ENCODE data around the gene TRMT11. TPM values are rescaled to one million over a fixed set of nuclear protein-coding genes. Genes with fewer than 3 reads are reported as not detected.

TRMT11 gene
- 10 to 100 TPM; 26.9 to 30.1 (median 29.2) TPM for total RNA-seq

- peaks cover 17% of the 10 kb centered on the region for H3K4me1 Mint-ChIP-seq (ENCODE audit: low read depth)
- DNase-seq (peak; percentile 74), ATAC-seq (peak; percentile 98 to 99)
- H3K36me3 Mint-ChIP-seq (ENCODE audit: insufficient read depth), result no peaks in the 10 kb centered on the region
- no peaks in the 10 kb centered on the region for H3K9me3 Mint-ChIP-seq
- no peaks in the 10 kb centered on the region for H3K27me3 Mint-ChIP-seq (ENCODE audit: low read depth)
- H3K4me3 Mint-ChIP-seq, result peak within 1 kb of the TSS; percentile 33
Measured at GRCh38 chr6:125986301-125987025, at the start of gene TRMT11. TSS of gene TRMT11 (plus strand) at chr6:125986540. CDS start at chr6:125986551, 11 bp downstream.

- Mint-ChIP-seq H3K9me3 (no peaks in the 10 kb centered on the region), H3K4me1 (ENCODE audit: low read depth) (peaks cover 3% of the 10 kb centered on the region), H3K36me3 (ENCODE audit: insufficient read depth) (no peaks in the 10 kb centered on the region), H3K27me3 (ENCODE audit: low read depth) (peaks cover 7% of the 10 kb centered on the region), H3K4me3 (no peak overlapping the region)
- ATAC-seq (no peak), DNase-seq (no peak)
Measured at GRCh38 chr6:125939026-125939425, 47.3 kb upstream of the TRMT11 start.

DNA sequence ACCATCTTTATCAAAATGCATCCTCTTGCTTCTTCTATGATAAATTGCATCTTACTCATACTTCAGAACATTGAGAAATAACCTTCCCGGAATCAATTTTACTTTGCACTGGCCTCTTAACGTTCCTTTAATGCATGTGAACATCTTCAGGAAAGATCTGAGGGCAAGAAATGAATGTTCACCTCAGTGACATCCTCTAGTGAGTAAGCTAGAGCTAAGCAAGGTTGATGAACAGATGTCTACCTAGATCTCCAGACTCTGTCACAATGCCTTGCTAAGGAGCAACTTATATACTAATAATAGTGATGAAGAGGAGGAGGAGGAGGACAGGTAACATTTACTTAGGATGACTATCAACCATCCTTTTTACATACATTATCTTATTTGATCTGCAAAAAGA lies 46.5 kb upstream of the TRMT11 start:
- peaks cover 3% of the 10 kb centered on the region for H3K4me1 Mint-ChIP-seq (ENCODE audit: low read depth)
- peak in 1 of 2 donors; percentile 37 for ATAC-seq
- no peaks in the 10 kb centered on the region for H3K9me3 Mint-ChIP-seq
- no peaks in the 10 kb centered on the region for H3K36me3 Mint-ChIP-seq (ENCODE audit: insufficient read depth)
- H3K27me3 Mint-ChIP-seq (ENCODE audit: low read depth), result peaks cover 7% of the 10 kb centered on the region
- no peak overlapping the region for H3K4me3 Mint-ChIP-seq
- DNase-seq, result no peak

DNA sequence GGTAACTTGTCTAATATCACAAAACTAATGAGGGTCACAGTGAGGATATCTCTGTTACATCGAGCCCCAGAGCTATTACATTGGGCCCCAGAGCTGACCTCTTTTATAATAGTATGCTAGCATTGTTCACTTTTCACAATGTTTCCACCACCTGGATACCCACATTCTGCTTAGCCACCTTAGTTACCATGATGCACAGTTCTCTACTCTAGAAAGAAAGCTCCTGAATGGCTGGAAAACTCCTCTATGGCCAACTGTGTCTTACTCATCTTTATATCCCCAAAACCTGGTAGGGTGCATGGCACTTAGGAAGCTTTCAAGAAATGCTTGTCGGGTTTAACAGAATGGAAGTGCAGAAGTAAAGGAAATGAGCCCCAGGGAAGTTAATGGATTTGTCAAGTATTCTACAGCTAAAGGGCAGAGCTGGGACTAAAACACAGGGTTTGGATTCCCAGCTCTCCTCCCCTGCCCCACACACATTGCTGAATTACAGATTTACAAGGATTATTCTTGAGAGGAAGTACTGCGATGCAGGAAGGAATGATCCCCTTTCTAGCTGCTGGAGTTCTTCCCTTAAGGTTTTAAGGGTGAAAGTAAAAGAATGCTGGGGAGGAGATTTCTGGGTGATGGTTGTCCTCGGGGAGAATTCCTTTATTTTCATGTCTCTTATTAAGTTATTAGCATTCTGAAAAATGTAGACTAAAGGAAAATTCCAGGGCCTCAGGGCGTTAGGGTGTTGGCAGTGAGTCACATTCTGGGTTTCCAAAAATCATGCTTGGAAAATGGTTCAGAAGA lies 45.9 kb upstream of the TRMT11 start:
- Mint-ChIP-seq H3K27me3 (ENCODE audit: low read depth) (peaks cover 7% of the 10 kb centered on the region), H3K4me3 (no peak overlapping the region), H3K9me3 (no peaks in the 10 kb centered on the region)

GRCh38 chr6:125942672-125943527 lies 43.4 kb upstream of the TRMT11 start:
- Mint-ChIP-seq H3K27me3 (ENCODE audit: low read depth) (peaks cover 7% of the 10 kb centered on the region), H3K4me1 (ENCODE audit: low read depth) (peaks cover 3% of the 10 kb centered on the region), H3K4me3 (no peak overlapping the region), H3K36me3 (ENCODE audit: insufficient read depth) (no peaks in the 10 kb centered on the region), H3K9me3 (no peaks in the 10 kb centered on the region)
- ATAC-seq, result no peak
- no peak for DNase-seq

More for the DNA sequence above, 45.9 kb upstream of the TRMT11 start:
- DNase-seq (no peak), ATAC-seq (no peak)
- Mint-ChIP-seq H3K36me3 (ENCODE audit: insufficient read depth) (no peaks in the 10 kb centered on the region), H3K4me1 (ENCODE audit: low read depth) (peaks cover 3% of the 10 kb centered on the region)

GRCh38 chr6:125943528-125944433 lies 42.6 kb upstream of the TRMT11 start:
- no peak for DNase-seq
- Mint-ChIP-seq H3K36me3 (ENCODE audit: insufficient read depth) (no peaks in the 10 kb centered on the region), H3K27me3 (ENCODE audit: low read depth) (peaks cover 7% of the 10 kb centered on the region), H3K4me3 (no peak overlapping the region), H3K9me3 (no peaks in the 10 kb centered on the region), H3K4me1 (ENCODE audit: low read depth) (peaks cover 3% of the 10 kb centered on the region)
- ATAC-seq, result no peak

DNA sequence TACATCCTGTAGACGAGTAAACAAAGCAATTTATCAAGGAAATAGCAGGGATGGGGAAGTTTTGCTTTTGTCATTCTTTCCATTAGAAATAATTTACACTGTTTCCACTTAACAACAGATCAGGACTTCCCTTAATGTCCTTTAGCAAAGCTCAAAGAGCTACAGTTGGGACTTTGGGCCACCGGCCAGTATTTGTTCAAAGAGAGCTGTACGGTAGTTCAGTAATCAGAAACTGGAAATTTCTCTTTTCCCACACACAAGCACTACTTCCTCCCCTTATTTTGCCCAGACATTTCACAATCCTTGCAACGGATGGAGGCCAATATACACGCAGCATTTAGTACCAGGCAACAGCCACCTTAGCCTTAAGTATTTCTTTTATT lies 41.9 kb upstream of the TRMT11 start:
- Mint-ChIP-seq H3K4me3 (no peak overlapping the region), H3K9me3 (no peaks in the 10 kb centered on the region), H3K4me1 (ENCODE audit: low read depth) (peaks cover 3% of the 10 kb centered on the region), H3K36me3 (ENCODE audit: insufficient read depth) (no peaks in the 10 kb centered on the region), H3K27me3 (ENCODE audit: low read depth) (peaks cover 7% of the 10 kb centered on the region)
- no peak for DNase-seq
- ATAC-seq, result no peak

DNA sequence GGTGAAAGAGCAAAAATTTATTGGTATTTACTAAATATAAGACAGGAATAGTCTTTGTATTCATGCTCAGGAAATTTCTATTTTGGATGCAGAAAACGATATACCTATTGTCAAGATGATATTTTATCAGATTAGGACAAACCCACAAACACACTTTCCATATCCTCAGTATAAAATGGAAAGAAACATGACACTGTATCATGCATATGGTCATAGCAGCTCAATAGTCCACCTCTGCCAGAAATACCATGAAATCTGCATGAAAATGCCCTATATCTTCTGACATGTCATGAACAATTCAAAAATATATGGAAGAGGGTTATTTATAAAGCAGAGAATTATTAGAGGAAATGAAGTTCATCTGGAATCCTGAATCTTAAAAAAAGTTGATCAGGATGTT lies 41.4 kb upstream of the TRMT11 start:
- peaks cover 9% of the 10 kb centered on the region for H3K27me3 Mint-ChIP-seq (ENCODE audit: low read depth)
- ATAC-seq, result no peak
- H3K4me1 Mint-ChIP-seq (ENCODE audit: low read depth), result peaks cover 3% of the 10 kb centered on the region
- H3K4me3 Mint-ChIP-seq, result no peak overlapping the region
- no peak for DNase-seq
- H3K9me3 Mint-ChIP-seq, result no peaks in the 10 kb centered on the region
- no peaks in the 10 kb centered on the region for H3K36me3 Mint-ChIP-seq (ENCODE audit: insufficient read depth)

DNA sequence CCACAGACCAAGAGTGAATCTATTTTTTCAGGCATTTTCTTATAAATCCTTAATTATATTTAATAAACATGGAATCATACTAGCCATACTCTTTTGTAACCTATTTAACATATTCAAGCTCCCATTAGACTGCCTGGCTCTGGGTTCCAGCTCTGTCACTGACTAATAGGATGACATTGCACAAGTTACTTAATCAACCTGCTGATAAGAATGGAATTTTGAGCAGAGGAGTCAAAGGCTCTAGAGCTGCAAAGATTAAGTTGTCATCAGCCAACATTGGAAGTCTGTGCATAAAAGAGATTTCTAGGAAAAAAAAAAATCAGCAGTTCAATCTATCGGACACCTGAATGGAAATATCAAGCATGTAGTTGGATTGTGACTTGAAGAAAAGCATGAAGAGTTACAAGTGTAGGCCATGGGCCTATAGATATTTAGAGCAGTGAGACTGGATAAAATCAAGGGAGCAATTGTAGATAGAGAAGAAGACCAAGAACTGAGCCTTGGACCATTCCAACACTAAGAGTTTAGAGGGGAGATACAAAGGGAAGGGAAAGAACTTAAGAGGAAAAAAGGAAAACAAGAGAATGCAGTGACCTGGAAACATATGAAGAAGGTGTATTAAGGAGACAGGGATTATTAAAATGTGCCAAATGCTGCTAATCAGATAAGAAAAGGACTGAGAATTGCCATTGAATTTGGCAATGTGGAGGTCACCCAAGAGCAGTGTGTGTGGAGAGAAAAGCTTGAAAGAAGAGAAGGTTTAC lies 40.8 kb upstream of the TRMT11 start:
- no peaks in the 10 kb centered on the region for H3K9me3 Mint-ChIP-seq

GRCh38 chr6:125947615-125948014 lies 38.7 kb upstream of the TRMT11 start:
- no peaks in the 10 kb centered on the region for H3K9me3 Mint-ChIP-seq
- no peaks in the 10 kb centered on the region for H3K36me3 Mint-ChIP-seq (ENCODE audit: insufficient read depth)
- H3K4me3 Mint-ChIP-seq, result no peak overlapping the region
- DNase-seq (no peak), ATAC-seq (no peak)
- H3K27me3 Mint-ChIP-seq (ENCODE audit: low read depth), result peaks cover 9% of the 10 kb centered on the region
- peaks cover 3% of the 10 kb centered on the region for H3K4me1 Mint-ChIP-seq (ENCODE audit: low read depth)

More for the DNA sequence above, 40.8 kb upstream of the TRMT11 start:
- DNase-seq, result no peak
- Mint-ChIP-seq H3K36me3 (ENCODE audit: insufficient read depth) (no peaks in the 10 kb centered on the region), H3K4me1 (ENCODE audit: low read depth) (peaks cover 3% of the 10 kb centered on the region), H3K27me3 (ENCODE audit: low read depth) (peaks cover 9% of the 10 kb centered on the region), H3K4me3 (no peak overlapping the region)
- no peak for ATAC-seq

GRCh38 chr6:125948455-125948854 lies 37.9 kb upstream of the TRMT11 start:
- ATAC-seq (no peak), DNase-seq (no peak)
- no peak overlapping the region for H3K4me3 Mint-ChIP-seq
- peaks cover 6% of the 10 kb centered on the region for H3K27me3 Mint-ChIP-seq (ENCODE audit: low read depth)
- no peaks in the 10 kb centered on the region for H3K36me3 Mint-ChIP-seq (ENCODE audit: insufficient read depth)
- peaks cover 3% of the 10 kb centered on the region for H3K4me1 Mint-ChIP-seq (ENCODE audit: low read depth)
- H3K9me3 Mint-ChIP-seq, result no peaks in the 10 kb centered on the region

GRCh38 chr6:125949069-125949468 lies 37.3 kb upstream of the TRMT11 start:
- Mint-ChIP-seq H3K36me3 (ENCODE audit: insufficient read depth) (no peaks in the 10 kb centered on the region), H3K9me3 (no peaks in the 10 kb centered on the region), H3K4me3 (no peak overlapping the region), H3K27me3 (ENCODE audit: low read depth) (peaks cover 6% of the 10 kb centered on the region), H3K4me1 (ENCODE audit: low read depth) (no peaks in the 10 kb centered on the region)
- ATAC-seq (no peak), DNase-seq (no peak)

DNA sequence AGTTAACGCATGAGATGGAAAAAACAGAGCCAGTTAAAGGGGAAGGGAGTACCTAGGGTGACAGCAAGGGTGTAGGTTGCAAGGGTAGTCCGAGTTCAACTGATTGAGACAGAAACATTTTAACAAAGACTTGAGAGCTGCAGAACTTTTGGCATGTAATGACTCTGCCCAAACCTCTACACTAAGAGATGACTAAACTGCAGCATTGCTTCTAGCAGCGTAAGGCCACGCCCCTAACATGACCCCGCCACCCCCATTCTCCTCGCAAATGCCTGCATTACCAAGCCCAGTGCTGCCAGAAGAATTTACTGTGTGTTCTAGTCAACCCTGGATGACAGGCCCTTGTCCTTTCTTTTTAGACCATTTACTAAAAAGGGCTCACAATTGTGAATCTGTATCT lies 36.0 kb upstream of the TRMT11 start:
- Mint-ChIP-seq H3K27me3 (ENCODE audit: low read depth) (peaks cover 6% of the 10 kb centered on the region), H3K9me3 (no peaks in the 10 kb centered on the region), H3K36me3 (ENCODE audit: insufficient read depth) (no peaks in the 10 kb centered on the region), H3K4me1 (ENCODE audit: low read depth) (no peaks in the 10 kb centered on the region), H3K4me3 (no peak overlapping the region)
- DNase-seq, result no peak
- peak in 1 of 2 donors; percentile 62 for ATAC-seq
